Ishikawa (cell line): Measurements from ENCODE around the gene ECT2L.

Source experiments
- CREB1 ChIP-seq: IDR thresholded peaks from 2 replicates; pipeline ENCODE4 v1.6.1; 2012; ENCODE audit warnings: low read depth
- EP300 ChIP-seq: IDR thresholded peaks from 2 replicates; pipeline ENCODE4 v1.6.1; 2012; ENCODE audit warnings: borderline replicate concordance
- FOXM1 ChIP-seq: IDR thresholded peaks from 2 replicates; pipeline ENCODE4 v1.6.1; 2012; ENCODE audit warnings: low read depth, borderline replicate concordance
- NFIC ChIP-seq: IDR thresholded peaks from 2 replicates; pipeline ENCODE4 v1.6.1; 2012
- RAD21 ChIP-seq: IDR thresholded peaks from 2 replicates; pipeline ENCODE4 v1.6.1; 2012; ENCODE audit warnings: low read depth
- TAF1 ChIP-seq: IDR thresholded peaks from 2 replicates; pipeline ENCODE4 v1.6.1; 2012; ENCODE audit warnings: low read depth, mild to moderate bottlenecking
- YY1 ChIP-seq: IDR thresholded peaks from 2 replicates; pipeline ENCODE4 v1.6.1; 2012; ENCODE audit warnings: low read depth
- ZBTB7A ChIP-seq: IDR thresholded peaks from 2 replicates; pipeline ENCODE4 v1.6.1; 2012; ENCODE audit warnings: low read depth
- TF ChIP-seq, protein P1 (sequence below): IDR thresholded peaks from 2 replicates; pipeline ENCODE4 v1.6.1; 2012; ENCODE audit warnings: low read depth, mild to moderate bottlenecking
- TF ChIP-seq, protein P2 (sequence below): IDR thresholded peaks from 2 replicates; pipeline ENCODE4 v1.6.1; 2012
- TF ChIP-seq, protein P3 (sequence below): IDR thresholded peaks from 2 replicates; pipeline ENCODE4 v1.6.1; 2012

GRCh38 chr6:138920906-138921305, 125.0 kb downstream of the ECT2L start:
- TF ChIP-seq, protein P1, sequence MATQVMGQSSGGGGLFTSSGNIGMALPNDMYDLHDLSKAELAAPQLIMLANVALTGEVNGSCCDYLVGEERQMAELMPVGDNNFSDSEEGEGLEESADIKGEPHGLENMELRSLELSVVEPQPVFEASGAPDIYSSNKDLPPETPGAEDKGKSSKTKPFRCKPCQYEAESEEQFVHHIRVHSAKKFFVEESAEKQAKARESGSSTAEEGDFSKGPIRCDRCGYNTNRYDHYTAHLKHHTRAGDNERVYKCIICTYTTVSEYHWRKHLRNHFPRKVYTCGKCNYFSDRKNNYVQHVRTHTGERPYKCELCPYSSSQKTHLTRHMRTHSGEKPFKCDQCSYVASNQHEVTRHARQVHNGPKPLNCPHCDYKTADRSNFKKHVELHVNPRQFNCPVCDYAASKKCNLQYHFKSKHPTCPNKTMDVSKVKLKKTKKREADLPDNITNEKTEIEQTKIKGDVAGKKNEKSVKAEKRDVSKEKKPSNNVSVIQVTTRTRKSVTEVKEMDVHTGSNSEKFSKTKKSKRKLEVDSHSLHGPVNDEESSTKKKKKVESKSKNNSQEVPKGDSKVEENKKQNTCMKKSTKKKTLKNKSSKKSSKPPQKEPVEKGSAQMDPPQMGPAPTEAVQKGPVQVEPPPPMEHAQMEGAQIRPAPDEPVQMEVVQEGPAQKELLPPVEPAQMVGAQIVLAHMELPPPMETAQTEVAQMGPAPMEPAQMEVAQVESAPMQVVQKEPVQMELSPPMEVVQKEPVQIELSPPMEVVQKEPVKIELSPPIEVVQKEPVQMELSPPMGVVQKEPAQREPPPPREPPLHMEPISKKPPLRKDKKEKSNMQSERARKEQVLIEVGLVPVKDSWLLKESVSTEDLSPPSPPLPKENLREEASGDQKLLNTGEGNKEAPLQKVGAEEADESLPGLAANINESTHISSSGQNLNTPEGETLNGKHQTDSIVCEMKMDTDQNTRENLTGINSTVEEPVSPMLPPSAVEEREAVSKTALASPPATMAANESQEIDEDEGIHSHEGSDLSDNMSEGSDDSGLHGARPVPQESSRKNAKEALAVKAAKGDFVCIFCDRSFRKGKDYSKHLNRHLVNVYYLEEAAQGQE, result no peak
- TF ChIP-seq RAD21 (no peak), ZBTB7A (no peak), FOXM1 (no peak), EP300 (no peak), YY1 (no peak), CREB1 (no peak), NFIC (no peak), TAF1 (no peak)
- TF ChIP-seq, protein P2, sequence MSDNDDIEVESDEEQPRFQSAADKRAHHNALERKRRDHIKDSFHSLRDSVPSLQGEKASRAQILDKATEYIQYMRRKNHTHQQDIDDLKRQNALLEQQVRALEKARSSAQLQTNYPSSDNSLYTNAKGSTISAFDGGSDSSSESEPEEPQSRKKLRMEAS, result no peak
- TF ChIP-seq, protein P3, sequence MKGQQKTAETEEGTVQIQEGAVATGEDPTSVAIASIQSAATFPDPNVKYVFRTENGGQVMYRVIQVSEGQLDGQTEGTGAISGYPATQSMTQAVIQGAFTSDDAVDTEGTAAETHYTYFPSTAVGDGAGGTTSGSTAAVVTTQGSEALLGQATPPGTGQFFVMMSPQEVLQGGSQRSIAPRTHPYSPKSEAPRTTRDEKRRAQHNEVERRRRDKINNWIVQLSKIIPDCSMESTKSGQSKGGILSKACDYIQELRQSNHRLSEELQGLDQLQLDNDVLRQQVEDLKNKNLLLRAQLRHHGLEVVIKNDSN, result no peak
